Stimulated activated CD4-positive, alpha-beta T cell treated with anti-CD3 and anti-CD28 coated beads, Interleukin-1b, Interleukin-23, amount 100 ng/mL, for 48 hours (primary cell): ENCODE data around the gene MRPL12.

Source experiments
- DNase-seq: peaks from one replicate; pipeline ENCODE4 v3.0.0-alpha.2; 2020

The MRPL12 gene

GRCh38 chr17:81683208-81683583 lies 20.0 kb upstream of the MRPL12 start:
- DNase-seq = no peak

- DNase-seq = peak; percentile 97
These were observed 19.4 kb upstream of the MRPL12 start, which contains the start of the genes ARL16 and HGS for GRCh38 chr17:81683584-81684441. Gene ARL16, minus strand, starts transcription at chr17:81683797. Its CDS starts 44 bp downstream, at chr17:81683753. Gene HGS, plus strand, starts transcription at chr17:81684011. Its CDS starts 56 bp downstream, at chr17:81684067.

- no peak for DNase-seq
These were observed 18.7 kb upstream of the MRPL12 start for GRCh38 chr17:81684442-81684911.

- peak; percentile 77 for DNase-seq
These were observed 18.1 kb upstream of the MRPL12 start for GRCh38 chr17:81685108-81685507.

- DNase-seq = no peak
These were observed 16.6 kb upstream of the MRPL12 start for GRCh38 chr17:81686614-81687013.

GRCh38 chr17:81687770-81688541 lies 15.2 kb upstream of the MRPL12 start:
- DNase-seq = no peak

- DNase-seq = no peak
These were observed 14.6 kb upstream of the MRPL12 start for GRCh38 chr17:81688616-81689015.

GRCh38 chr17:81690066-81690465 lies 13.1 kb upstream of the MRPL12 start:
- no peak for DNase-seq

- DNase-seq = no peak
These were observed 12.6 kb upstream of the MRPL12 start for GRCh38 chr17:81690549-81690948.

- no peak for DNase-seq
These were observed 12.0 kb upstream of the MRPL12 start for GRCh38 chr17:81691196-81691595.

GRCh38 chr17:81691608-81692007 lies 11.6 kb upstream of the MRPL12 start:
- no peak for DNase-seq

- no peak for DNase-seq
These were observed 9.5 kb upstream of the MRPL12 start for GRCh38 chr17:81693509-81694210.

- DNase-seq = no peak
These were observed 8.4 kb upstream of the MRPL12 start for GRCh38 chr17:81694810-81695209.

GRCh38 chr17:81695211-81695610 lies 8.0 kb upstream of the MRPL12 start:
- DNase-seq = no peak

- DNase-seq = no peak
These were observed 7.4 kb upstream of the MRPL12 start for GRCh38 chr17:81695801-81696200.

- DNase-seq = no peak
These were observed 6.8 kb upstream of the MRPL12 start for GRCh38 chr17:81696218-81696941.

- DNase-seq = no peak
These were observed 5.7 kb upstream of the MRPL12 start for GRCh38 chr17:81697261-81698044.

GRCh38 chr17:81700353-81701287 lies 2.5 kb upstream of the MRPL12 start:
- DNase-seq = no peak

- no peak for DNase-seq
These were observed 1.7 kb upstream of the MRPL12 start for GRCh38 chr17:81701288-81702071.
